Trophoblast cell (in vitro differentiated cells and primary cell): ENCODE data around the gene ADARB2.

Experiments used
- DNase-seq, 2 donors: peaks; one replicate each; pipeline ENCODE4 v3.0.0-alpha.2; 2016
- H2AFZ ChIP-seq: 2 replicates; pipeline ENCODE4 v1.6.1; 2013; ENCODE audit warnings: low read length, moderate library complexity, mild to moderate bottlenecking; ENCODE audit not compliant: insufficient read depth, poor library complexity
- H2AK5ac ChIP-seq: 2 replicates; pipeline ENCODE4 v1.6.1; 2013; ENCODE audit warnings: mild to moderate bottlenecking, low read length
- H2BK120ac ChIP-seq: 2 replicates; pipeline ENCODE4 v1.6.1; 2013; ENCODE audit warnings: low read length, mild to moderate bottlenecking, moderate library complexity; ENCODE audit not compliant: insufficient read depth, poor library complexity
- H2BK12ac ChIP-seq: 2 replicates; pipeline ENCODE4 v1.6.1; 2013; ENCODE audit warnings: mild to moderate bottlenecking, low read length, moderate library complexity
- H2BK5ac ChIP-seq: 2 replicates; pipeline ENCODE4 v1.6.1; 2013; ENCODE audit warnings: low read length, low read depth, moderate library complexity, mild to moderate bottlenecking; ENCODE audit not compliant: poor library complexity
- H3K14ac ChIP-seq: 2 replicates; pipeline ENCODE4 v1.6.1; 2013; ENCODE audit warnings: mild to moderate bottlenecking, low read length
- H3K18ac ChIP-seq: 2 replicates; pipeline ENCODE4 v1.6.1; 2013; ENCODE audit warnings: mild to moderate bottlenecking, low read length
- H3K23ac ChIP-seq: 2 replicates; pipeline ENCODE4 v1.6.1; 2013; ENCODE audit warnings: low read length
- H3K27ac ChIP-seq: 2 replicates; pipeline ENCODE4 v1.5.1; 2013; ENCODE audit warnings: low read depth, mild to moderate bottlenecking, inconsistent platforms, low read length, moderate library complexity
- H3K27me3 ChIP-seq: 2 replicates; pipeline ENCODE4 v1.6.1; 2013; ENCODE audit warnings: inconsistent platforms, mild to moderate bottlenecking, low read length, moderate library complexity; ENCODE audit not compliant: insufficient read depth
- H3K36me3 ChIP-seq, 2 experiments: 1 replicate in 1 of 2; 2 replicates in 1 of 2; pipeline ENCODE4 v1.6.1; 2013; ENCODE audit warnings: low read length in 2 of 2, mild to moderate bottlenecking in 2 of 2, moderate library complexity in 1 of 2; ENCODE audit not compliant: insufficient read depth in 2 of 2, control insufficient read depth in 1 of 2
- H3K4ac ChIP-seq: 2 replicates; pipeline ENCODE4 v1.6.1; 2013; ENCODE audit warnings: low read depth, mild to moderate bottlenecking, low read length, moderate library complexity
- H3K4me1 ChIP-seq, 2 experiments: 1 replicate in 1 of 2; 2 replicates in 1 of 2; pipeline ENCODE4 v1.6.1; 2013; ENCODE audit warnings: low read length in 2 of 2, mild to moderate bottlenecking in 2 of 2, moderate library complexity in 1 of 2; ENCODE audit not compliant: insufficient read depth in 2 of 2, control insufficient read depth in 1 of 2
- H3K4me2 ChIP-seq: 2 replicates; pipeline ENCODE4 v1.6.1; 2013; ENCODE audit warnings: inconsistent platforms, mild to moderate bottlenecking, low read length, moderate library complexity
- H3K4me3 ChIP-seq: 2 replicates; pipeline ENCODE4 v1.5.1; 2013; ENCODE audit warnings: mild to moderate bottlenecking, low read depth, low read length, inconsistent platforms
- H3K79me1 ChIP-seq: one replicate; pipeline ENCODE4 v1.6.1; 2013; ENCODE audit warnings: low read length
- H3K79me2 ChIP-seq: 2 replicates; pipeline ENCODE4 v1.6.1; 2013; ENCODE audit warnings: low read length, mild to moderate bottlenecking; ENCODE audit not compliant: control insufficient read depth, insufficient read depth, poor library complexity
- H3K9ac ChIP-seq: 2 replicates; pipeline ENCODE4 v1.6.1; 2013; ENCODE audit warnings: mild to moderate bottlenecking, low read length
- H3K9me3 ChIP-seq: 2 replicates; pipeline ENCODE4 v1.6.1; 2013; ENCODE audit warnings: low read depth, mild to moderate bottlenecking, control low read depth, inconsistent platforms, low read length; ENCODE audit not compliant: insufficient read depth
- H4K12ac ChIP-seq: 2 replicates; pipeline ENCODE4 v1.6.1; 2013; ENCODE audit warnings: low read depth, mild to moderate bottlenecking, low read length, moderate library complexity
- H4K8ac ChIP-seq: 2 replicates; pipeline ENCODE4 v1.6.1; 2013; ENCODE audit warnings: low read depth, mild to moderate bottlenecking, low read length, moderate library complexity
- H4K91ac ChIP-seq: one replicate; pipeline ENCODE4 v1.6.1; 2013; ENCODE audit warnings: low read depth, mild to moderate bottlenecking, low read length, moderate library complexity
- WGBS: extraction: QIAGEN DNeasy Blood & Tissue Kit; methylation state at CpG from one replicate; pipeline ENCODE4 v1.1.7; 2013; ENCODE audit warnings: missing lambda C conversion rate; ENCODE audit not compliant: insufficient read length, insufficient coverage; ENCODE audit errors: extremely low coverage; 5-methylcytosine and 5-hydroxymethylcytosine counted together

The ADARB2 gene

GRCh38 chr10:1198453-1199344, 538.6 kb downstream of the ADARB2 start:
- H3K4me1 ChIP-seq, result no peaks in the 10 kb centered on the region
- H3K27me3 ChIP-seq, result no peaks in the 10 kb centered on the region
- H3K4me3 ChIP-seq, result no peak overlapping the region
- H4K8ac ChIP-seq, result no peak overlapping the region
- no peak overlapping the region for H2BK12ac ChIP-seq
- no peak overlapping the region for H3K23ac ChIP-seq
- no peak overlapping the region for H2BK120ac ChIP-seq
- no CpG with 5 or more reads among the region's 20 CpGs for WGBS
- no peak for DNase-seq
- no peak overlapping the region for H2BK5ac ChIP-seq
- no peak overlapping the region for H3K18ac ChIP-seq
- H4K91ac ChIP-seq, result no peak overlapping the region
- H3K79me2 ChIP-seq, result no peaks in the 10 kb centered on the region
- H3K14ac ChIP-seq, result no peak overlapping the region
- no peak overlapping the region for H3K9ac ChIP-seq
- H2AFZ ChIP-seq, result no peak overlapping the region
- H3K4me2 ChIP-seq, result no peak overlapping the region
- no peaks in the 10 kb centered on the region for H3K9me3 ChIP-seq
- no peak overlapping the region for H3K4ac ChIP-seq
- no peaks in the 10 kb centered on the region for H3K36me3 ChIP-seq
- no peak overlapping the region for H4K12ac ChIP-seq
- H3K79me1 ChIP-seq, result no peaks in the 10 kb centered on the region
- H3K27ac ChIP-seq, result no peak overlapping the region
- H2AK5ac ChIP-seq, result no peak overlapping the region

GRCh38 chr10:1197384-1197783, 539.9 kb downstream of the ADARB2 start:
- no peak for DNase-seq

GRCh38 chr10:1196656-1197055, 540.7 kb downstream of the ADARB2 start:
- DNase-seq, result no peak
- Histone ChIP-seq H3K14ac (no peak overlapping the region), H3K4me1 (no peaks in the 10 kb centered on the region), H3K36me3 (no peaks in the 10 kb centered on the region), H3K27ac (no peak overlapping the region), H2AFZ (no peak overlapping the region), H3K4me3 (no peak overlapping the region), H3K4me2 (no peak overlapping the region), H4K12ac (no peak overlapping the region), H3K27me3 (no peaks in the 10 kb centered on the region), H4K8ac (no peak overlapping the region), H3K23ac (no peak overlapping the region), H2AK5ac (no peak overlapping the region), H2BK120ac (no peak overlapping the region), H4K91ac (no peak overlapping the region), H2BK12ac (no peak overlapping the region), H3K79me2 (no peaks in the 10 kb centered on the region), H3K9ac (no peak overlapping the region), H3K79me1 (no peaks in the 10 kb centered on the region), H2BK5ac (no peak overlapping the region), H3K18ac (no peak overlapping the region), H3K4ac (no peak overlapping the region), H3K9me3 (no peaks in the 10 kb centered on the region)
- no CpG with 5 or more reads among the region's 2 CpGs for WGBS

More at GRCh38 chr10:1197384-1197783, 539.9 kb downstream of the ADARB2 start:
- no peaks in the 10 kb centered on the region for H3K27me3 ChIP-seq
- H4K91ac ChIP-seq, result no peak overlapping the region
- no peak overlapping the region for H3K4ac ChIP-seq
- no peak overlapping the region for H2BK120ac ChIP-seq
- no peaks in the 10 kb centered on the region for H3K36me3 ChIP-seq
- H2AK5ac ChIP-seq, result no peak overlapping the region
- no peak overlapping the region for H3K27ac ChIP-seq
- no peak overlapping the region for H3K4me3 ChIP-seq
- no peak overlapping the region for H2BK5ac ChIP-seq
- no peak overlapping the region for H2AFZ ChIP-seq
- no peak overlapping the region for H2BK12ac ChIP-seq
- H3K79me2 ChIP-seq, result no peaks in the 10 kb centered on the region
- no peak overlapping the region for H3K14ac ChIP-seq
- no peak overlapping the region for H3K18ac ChIP-seq
- H4K12ac ChIP-seq, result no peak overlapping the region
- no peaks in the 10 kb centered on the region for H3K79me1 ChIP-seq
- no peaks in the 10 kb centered on the region for H3K4me1 ChIP-seq
- no peak overlapping the region for H4K8ac ChIP-seq
- WGBS, result no CpG with 5 or more reads among the region's 6 CpGs
- no peak overlapping the region for H3K9ac ChIP-seq
- no peak overlapping the region for H3K4me2 ChIP-seq
- no peaks in the 10 kb centered on the region for H3K9me3 ChIP-seq
- no peak overlapping the region for H3K23ac ChIP-seq

GRCh38 chr10:1195828-1196227, 541.5 kb downstream of the ADARB2 start:
- no peak overlapping the region for H3K14ac ChIP-seq
- no peaks in the 10 kb centered on the region for H3K79me1 ChIP-seq
- H3K4ac ChIP-seq, result no peak overlapping the region
- no peak overlapping the region for H3K23ac ChIP-seq
- no peaks in the 10 kb centered on the region for H3K9me3 ChIP-seq
- no CpG with 5 or more reads among the region's 9 CpGs for WGBS
- no peaks in the 10 kb centered on the region for H3K79me2 ChIP-seq
- no peak for DNase-seq
- H2BK120ac ChIP-seq, result no peak overlapping the region
- no peak overlapping the region for H4K91ac ChIP-seq
- no peaks in the 10 kb centered on the region for H3K36me3 ChIP-seq
- H2BK12ac ChIP-seq, result no peak overlapping the region
- no peak overlapping the region for H3K9ac ChIP-seq
- no peak overlapping the region for H4K12ac ChIP-seq
- no peak overlapping the region for H3K4me3 ChIP-seq
- H4K8ac ChIP-seq, result no peak overlapping the region
- H2BK5ac ChIP-seq, result no peak overlapping the region
- H2AK5ac ChIP-seq, result no peak overlapping the region
- no peak overlapping the region for H3K27ac ChIP-seq
- no peak overlapping the region for H3K4me2 ChIP-seq
- no peak overlapping the region for H2AFZ ChIP-seq
- H3K27me3 ChIP-seq, result no peaks in the 10 kb centered on the region
- H3K18ac ChIP-seq, result no peak overlapping the region
- H3K4me1 ChIP-seq, result no peaks in the 10 kb centered on the region
